Measurements from ENCODE around the gene NRIP1.

- TF ChIP-seq EP300 (IDR thresholded peaks at IDR 0.05; ENCODE audit: borderline replicate concordance) (no peak), EGR1 (IDR thresholded peaks at IDR 0.05) (no peak), TAF1 (IDR thresholded peaks at IDR 0.05; ENCODE audit: low read depth) (no peak), REST (IDR thresholded peaks at IDR 0.05; ENCODE audit: low read depth) (no peak), RAD21 (IDR thresholded peaks at IDR 0.05; ENCODE audit: low read depth) (no peak)
Measured at GRCh38 chr21:14964621-14965020, 100.2 kb downstream of the NRIP1 start.
